K562 (cell line): ENCODE results near the gene MAK. TPM values are rescaled to one million over a fixed set of nuclear protein-coding genes. Genes with fewer than 3 reads are reported as not detected.

Source experiments
- FOXK1 ChIP-seq: sonication (generic); formaldehyde crosslinking; IDR thresholded peaks from 2 replicates; pipeline ENCODE4 v1.8.0; 2022; ENCODE audit warnings: missing genetic modification reagents, mild to moderate bottlenecking, borderline replicate concordance
- MAFK ChIP-seq: IDR thresholded peaks from 2 replicates; pipeline ENCODE4 v1.6.1; 2011; ENCODE audit warnings: low read length, improper control_type of control experiment
- NFIC ChIP-seq: fragments of 450-650 bp; IDR thresholded peaks from 2 replicates; pipeline ENCODE4 v1.6.1; 2017; ENCODE audit warnings: mild to moderate bottlenecking, inconsistent platforms
- SAP30 ChIP-seq: fragments of 200-600 bp; sonication (generic); IDR thresholded peaks from 2 replicates; pipeline ENCODE4 v1.6.1; 2012; ENCODE audit warnings: borderline replicate concordance, low read depth, mild to moderate bottlenecking, moderate library complexity, low read length, control low read depth, inconsistent platforms; ENCODE audit not compliant: insufficient read depth, poor library complexity, severe bottlenecking
- STAT5A ChIP-seq: IDR thresholded peaks from 2 replicates; pipeline ENCODE4 v1.6.1; 2012; ENCODE audit warnings: low read length, inconsistent platforms, borderline replicate concordance
- ZNF717 ChIP-seq: fragments of 250-450 bp; sonication (Bioruptor Pico); IDR thresholded peaks from 2 replicates; pipeline ENCODE4 v1.5.0; 2021
- polyA plus RNA-seq, 8 experiments: library from polyadenylated mRNA; depleted of rRNA in 4 of 8; stranded (reverse) in 5 of 8; unstranded in 3 of 8; fragments of >200 nt; fragmentation: Nextera tagmentation in 2 of 8; fragmentation: Illumina TruSeq in 1 of 8; extraction: Ambion mirVana in 2 of 8; extraction: Trizol in 1 of 8; gene quantifications; 2 replicates each; pipeline versions ENCODE4 v1.2.1 to v1.2.3, GENCODE V29; 2011 to 2014; ENCODE audit warnings: inconsistent platforms in 1 of 8, missing spikeins in 1 of 8
- total RNA-seq, 7 experiments: library from RNA; depleted of rRNA in 6 of 7; stranded (reverse); fragments of >200 nt in 6 of 7; fragmentation: Illumina TruSeq in 2 of 7; extraction: Trizol in 2 of 7; gene quantifications; 2 replicates each; pipeline versions ENCODE4 v1.2.1 to v1.2.3, GENCODE V29; 2011 to 2021; ENCODE audit warnings: low replicate concordance in 1 of 7
- TF ChIP-seq, protein P1 (sequence below): sonication (generic); formaldehyde crosslinking; IDR thresholded peaks from 2 replicates; pipeline ENCODE4 v1.8.1; 2023; ENCODE audit warnings: mild to moderate bottlenecking, missing genetic modification reagents, moderate library complexity
- TF ChIP-seq, protein P2 (sequence below): fragments of 250-450 bp; sonication (Bioruptor Pico); IDR thresholded peaks from 2 replicates; pipeline ENCODE4 v1.4.0; 2020; ENCODE audit warnings: mild to moderate bottlenecking, moderate library complexity, borderline replicate concordance
- TF ChIP-seq, protein P3 (sequence below), 2 experiments: fragments of 450-650 bp in 1 of 2; sonication (generic) in 1 of 2; formaldehyde crosslinking in 1 of 2; IDR thresholded peaks in 1 of 2; conservative IDR thresholded peaks in 1 of 2; 2 replicates each; pipeline versions ENCODE4 v1.6.1 to v1.8.1; 2016 to 2023; ENCODE audit warnings: mild to moderate bottlenecking in 2 of 2, moderate library complexity in 2 of 2, inconsistent platforms in 1 of 2, missing genetic modification reagents in 1 of 2
- TF ChIP-seq, protein P4 (sequence below), 2 experiments: fragments of 450-650 bp; formaldehyde crosslinking in 1 of 2; IDR thresholded peaks; 2 replicates each; pipeline versions ENCODE4 v1.4.0 to v1.6.1; 2014 to 2020; ENCODE audit warnings: mild to moderate bottlenecking in 2 of 2, borderline replicate concordance in 1 of 2, low read depth in 1 of 2
- TF ChIP-seq, protein P5 (sequence below): sonication (generic); formaldehyde crosslinking; IDR thresholded peaks from 2 replicates; pipeline ENCODE4 v1.8.1; 2023; ENCODE audit warnings: mild to moderate bottlenecking, missing genetic modification reagents

Gene MAK
- total and polyA plus RNA-seq, 9 of the 15 experiments (the other 6 are each of a cell fraction or from before 2014, with no cell fraction given) = 0.25 to 1.1 (median 0.53) TPM

DNA sequence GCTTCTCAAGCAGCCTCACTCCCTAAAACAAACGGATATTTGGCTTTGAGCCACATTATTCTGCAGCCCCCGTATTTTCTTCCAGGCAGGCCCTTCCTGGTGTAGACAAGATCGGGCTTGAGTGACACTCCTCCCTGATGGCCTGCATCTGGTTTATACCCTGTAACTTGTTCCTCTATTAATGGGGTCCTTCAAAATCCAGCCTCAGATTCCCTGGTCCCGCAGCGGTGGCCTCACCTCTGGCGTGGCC, 115.8 kb downstream of the MAK start (continued):
- TF ChIP-seq, protein P1, sequence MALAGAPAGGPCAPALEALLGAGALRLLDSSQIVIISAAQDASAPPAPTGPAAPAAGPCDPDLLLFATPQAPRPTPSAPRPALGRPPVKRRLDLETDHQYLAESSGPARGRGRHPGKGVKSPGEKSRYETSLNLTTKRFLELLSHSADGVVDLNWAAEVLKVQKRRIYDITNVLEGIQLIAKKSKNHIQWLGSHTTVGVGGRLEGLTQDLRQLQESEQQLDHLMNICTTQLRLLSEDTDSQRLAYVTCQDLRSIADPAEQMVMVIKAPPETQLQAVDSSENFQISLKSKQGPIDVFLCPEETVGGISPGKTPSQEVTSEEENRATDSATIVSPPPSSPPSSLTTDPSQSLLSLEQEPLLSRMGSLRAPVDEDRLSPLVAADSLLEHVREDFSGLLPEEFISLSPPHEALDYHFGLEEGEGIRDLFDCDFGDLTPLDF (CRISPR knock-in tag) = peak; percentile 20; the same call in 1 of the 2 replicates
- TF ChIP-seq FOXK1 (CRISPR knock-in tag) (0 out of 2 replicates have a peak, but pooled peaks have one; percentile 26), SAP30 (peak; percentile 40), ZNF717 (no peak), MAFK (no peak), STAT5A (0 out of 2 replicates have a peak, but pooled peaks have one; percentile 6), NFIC (peak; percentile 97)
- TF ChIP-seq, protein P2, sequence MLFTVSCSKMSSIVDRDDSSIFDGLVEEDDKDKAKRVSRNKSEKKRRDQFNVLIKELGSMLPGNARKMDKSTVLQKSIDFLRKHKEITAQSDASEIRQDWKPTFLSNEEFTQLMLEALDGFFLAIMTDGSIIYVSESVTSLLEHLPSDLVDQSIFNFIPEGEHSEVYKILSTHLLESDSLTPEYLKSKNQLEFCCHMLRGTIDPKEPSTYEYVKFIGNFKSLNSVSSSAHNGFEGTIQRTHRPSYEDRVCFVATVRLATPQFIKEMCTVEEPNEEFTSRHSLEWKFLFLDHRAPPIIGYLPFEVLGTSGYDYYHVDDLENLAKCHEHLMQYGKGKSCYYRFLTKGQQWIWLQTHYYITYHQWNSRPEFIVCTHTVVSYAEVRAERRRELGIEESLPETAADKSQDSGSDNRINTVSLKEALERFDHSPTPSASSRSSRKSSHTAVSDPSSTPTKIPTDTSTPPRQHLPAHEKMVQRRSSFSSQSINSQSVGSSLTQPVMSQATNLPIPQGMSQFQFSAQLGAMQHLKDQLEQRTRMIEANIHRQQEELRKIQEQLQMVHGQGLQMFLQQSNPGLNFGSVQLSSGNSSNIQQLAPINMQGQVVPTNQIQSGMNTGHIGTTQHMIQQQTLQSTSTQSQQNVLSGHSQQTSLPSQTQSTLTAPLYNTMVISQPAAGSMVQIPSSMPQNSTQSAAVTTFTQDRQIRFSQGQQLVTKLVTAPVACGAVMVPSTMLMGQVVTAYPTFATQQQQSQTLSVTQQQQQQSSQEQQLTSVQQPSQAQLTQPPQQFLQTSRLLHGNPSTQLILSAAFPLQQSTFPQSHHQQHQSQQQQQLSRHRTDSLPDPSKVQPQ (CRISPR knock-in tag) = peak; percentile 34; the same call in 1 of the 2 replicates
- TF ChIP-seq, protein P3, sequence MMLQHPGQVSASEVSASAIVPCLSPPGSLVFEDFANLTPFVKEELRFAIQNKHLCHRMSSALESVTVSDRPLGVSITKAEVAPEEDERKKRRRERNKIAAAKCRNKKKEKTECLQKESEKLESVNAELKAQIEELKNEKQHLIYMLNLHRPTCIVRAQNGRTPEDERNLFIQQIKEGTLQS (IDR thresholded peaks at IDR 0.05) = peak; percentile 63; the same call in 1 of the 2 replicates
- TF ChIP-seq, protein P3 (CRISPR knock-in tag; conservative IDR thresholded peaks at IDR 0.05) = no peak
- TF ChIP-seq, protein P4, sequence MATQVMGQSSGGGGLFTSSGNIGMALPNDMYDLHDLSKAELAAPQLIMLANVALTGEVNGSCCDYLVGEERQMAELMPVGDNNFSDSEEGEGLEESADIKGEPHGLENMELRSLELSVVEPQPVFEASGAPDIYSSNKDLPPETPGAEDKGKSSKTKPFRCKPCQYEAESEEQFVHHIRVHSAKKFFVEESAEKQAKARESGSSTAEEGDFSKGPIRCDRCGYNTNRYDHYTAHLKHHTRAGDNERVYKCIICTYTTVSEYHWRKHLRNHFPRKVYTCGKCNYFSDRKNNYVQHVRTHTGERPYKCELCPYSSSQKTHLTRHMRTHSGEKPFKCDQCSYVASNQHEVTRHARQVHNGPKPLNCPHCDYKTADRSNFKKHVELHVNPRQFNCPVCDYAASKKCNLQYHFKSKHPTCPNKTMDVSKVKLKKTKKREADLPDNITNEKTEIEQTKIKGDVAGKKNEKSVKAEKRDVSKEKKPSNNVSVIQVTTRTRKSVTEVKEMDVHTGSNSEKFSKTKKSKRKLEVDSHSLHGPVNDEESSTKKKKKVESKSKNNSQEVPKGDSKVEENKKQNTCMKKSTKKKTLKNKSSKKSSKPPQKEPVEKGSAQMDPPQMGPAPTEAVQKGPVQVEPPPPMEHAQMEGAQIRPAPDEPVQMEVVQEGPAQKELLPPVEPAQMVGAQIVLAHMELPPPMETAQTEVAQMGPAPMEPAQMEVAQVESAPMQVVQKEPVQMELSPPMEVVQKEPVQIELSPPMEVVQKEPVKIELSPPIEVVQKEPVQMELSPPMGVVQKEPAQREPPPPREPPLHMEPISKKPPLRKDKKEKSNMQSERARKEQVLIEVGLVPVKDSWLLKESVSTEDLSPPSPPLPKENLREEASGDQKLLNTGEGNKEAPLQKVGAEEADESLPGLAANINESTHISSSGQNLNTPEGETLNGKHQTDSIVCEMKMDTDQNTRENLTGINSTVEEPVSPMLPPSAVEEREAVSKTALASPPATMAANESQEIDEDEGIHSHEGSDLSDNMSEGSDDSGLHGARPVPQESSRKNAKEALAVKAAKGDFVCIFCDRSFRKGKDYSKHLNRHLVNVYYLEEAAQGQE (IDR thresholded peaks at IDR 0.05; ENCODE audit: borderline replicate concordance) = no peak
- TF ChIP-seq, protein P4 (CRISPR knock-in tag; IDR thresholded peaks at IDR 0.05; ENCODE audit: low read depth) = 0 out of 2 replicates have a peak, but pooled peaks have one; percentile 33
- TF ChIP-seq, protein P5, sequence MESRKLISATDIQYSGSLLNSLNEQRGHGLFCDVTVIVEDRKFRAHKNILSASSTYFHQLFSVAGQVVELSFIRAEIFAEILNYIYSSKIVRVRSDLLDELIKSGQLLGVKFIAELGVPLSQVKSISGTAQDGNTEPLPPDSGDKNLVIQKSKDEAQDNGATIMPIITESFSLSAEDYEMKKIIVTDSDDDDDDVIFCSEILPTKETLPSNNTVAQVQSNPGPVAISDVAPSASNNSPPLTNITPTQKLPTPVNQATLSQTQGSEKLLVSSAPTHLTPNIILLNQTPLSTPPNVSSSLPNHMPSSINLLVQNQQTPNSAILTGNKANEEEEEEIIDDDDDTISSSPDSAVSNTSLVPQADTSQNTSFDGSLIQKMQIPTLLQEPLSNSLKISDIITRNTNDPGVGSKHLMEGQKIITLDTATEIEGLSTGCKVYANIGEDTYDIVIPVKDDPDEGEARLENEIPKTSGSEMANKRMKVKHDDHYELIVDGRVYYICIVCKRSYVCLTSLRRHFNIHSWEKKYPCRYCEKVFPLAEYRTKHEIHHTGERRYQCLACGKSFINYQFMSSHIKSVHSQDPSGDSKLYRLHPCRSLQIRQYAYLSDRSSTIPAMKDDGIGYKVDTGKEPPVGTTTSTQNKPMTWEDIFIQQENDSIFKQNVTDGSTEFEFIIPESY (CRISPR knock-in tag) = no peak
